GM18499 (cell line): ENCODE measurements around the gene CSRP2.

Source experiments
- ATAC-seq: cut with Tn5 transposase; IDR thresholded peaks from one replicate; pipeline ENCODE4 v1.9.1; 2021; ENCODE audit warnings: moderate number of reproducible peaks; ENCODE audit not compliant: insufficient read depth, unreplicated experiment

Gene CSRP2

GRCh38 chr12:76878899-76879709, at the start of gene CSRP2:
CSRP2 (minus strand) TSS chr12:76879019; CDS start chr12:76866260, 12,759 bp downstream.
- peak; percentile 55 for ATAC-seq

DNA sequence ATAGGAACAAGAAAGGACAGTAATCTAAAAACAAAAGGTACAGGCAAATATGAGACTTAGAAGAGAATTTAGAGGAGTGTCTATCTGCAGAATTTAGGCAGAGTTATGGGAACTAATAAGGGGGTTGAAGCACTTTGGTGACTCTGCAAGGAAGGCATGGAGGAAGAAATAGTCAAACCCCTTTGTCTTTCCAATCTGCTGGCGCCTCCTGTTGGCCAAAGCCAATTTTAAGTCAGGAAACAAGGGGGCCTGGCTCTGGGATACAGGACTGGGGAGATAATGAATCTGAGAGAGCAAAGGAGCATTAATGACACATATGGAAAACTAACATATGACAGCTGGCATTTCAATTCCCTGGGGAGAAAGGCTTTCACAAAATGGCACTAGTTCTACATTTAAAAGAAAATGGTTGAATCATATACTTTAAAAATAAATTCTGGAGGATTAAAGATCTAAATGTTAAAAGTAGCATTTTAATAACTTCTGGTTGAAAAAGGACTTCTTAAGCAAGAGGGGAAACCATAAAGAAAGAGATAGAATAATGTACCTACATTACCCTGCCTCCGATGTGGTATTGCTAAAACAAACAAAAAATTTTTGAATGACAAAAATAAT, 48.5 kb upstream of the CSRP2 start:
- no peak for ATAC-seq

- ATAC-seq: no peak
Observed at GRCh38 chr12:76925135-76925534, 46.3 kb upstream of the CSRP2 start.

DNA sequence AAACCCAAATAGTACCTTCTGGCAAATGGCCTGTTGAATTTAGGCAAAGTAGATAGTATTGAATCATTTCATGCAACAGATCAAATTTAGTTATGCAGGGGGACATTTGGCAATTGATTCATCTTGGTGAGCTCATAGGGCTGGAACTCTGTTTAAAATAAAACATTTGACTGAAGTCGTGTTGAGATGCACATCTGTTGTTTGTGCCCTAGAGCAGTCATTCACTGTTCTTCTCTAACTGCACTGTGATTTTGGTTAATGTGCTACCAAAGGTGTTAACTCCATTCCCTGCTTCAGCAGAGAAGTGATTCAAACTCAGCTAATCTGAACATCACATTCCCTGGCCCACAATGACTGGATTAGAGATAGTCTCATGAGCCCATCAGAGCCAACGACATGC, 44.0 kb upstream of the CSRP2 start:
- ATAC-seq: no peak

DNA sequence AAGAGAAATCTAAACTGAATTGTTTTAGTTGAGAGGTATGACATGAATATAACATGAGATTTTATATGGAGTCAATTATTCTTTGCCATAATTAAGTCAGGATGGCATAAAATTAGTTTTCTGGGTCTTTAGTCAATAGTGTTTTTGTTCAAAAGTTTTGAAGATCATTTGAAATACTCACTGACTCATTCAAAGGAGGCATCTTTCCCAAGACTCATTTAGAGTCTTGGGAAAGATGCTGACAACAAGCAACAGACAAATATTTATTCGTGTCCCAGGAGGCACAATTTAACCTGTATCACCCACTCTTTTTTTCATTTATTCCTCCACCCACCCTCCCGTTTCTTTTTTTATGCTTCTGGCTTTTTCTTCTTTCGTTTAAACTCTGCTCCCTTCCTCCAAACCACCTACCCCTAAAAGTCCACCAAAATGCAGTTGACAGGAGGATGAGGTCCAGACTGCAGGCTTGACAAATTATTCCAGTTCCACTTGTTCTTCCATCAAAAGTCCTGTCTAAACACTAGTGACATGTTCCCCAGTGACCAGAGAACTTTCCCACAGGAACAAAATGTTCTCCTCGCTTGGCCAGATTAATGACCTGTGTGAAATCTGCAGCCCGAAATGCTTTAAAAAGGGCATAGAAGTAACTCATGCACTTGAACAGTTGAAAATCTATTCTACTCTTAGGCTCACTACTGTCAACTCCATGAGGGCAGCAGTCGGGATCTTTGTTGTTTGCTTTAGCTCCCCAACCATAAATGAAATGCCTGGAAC, 43.3 kb upstream of the CSRP2 start:
- ATAC-seq: no peak

GRCh38 chr12:76921100-76921471, 42.3 kb upstream of the CSRP2 start:
- ATAC-seq: no peak

DNA sequence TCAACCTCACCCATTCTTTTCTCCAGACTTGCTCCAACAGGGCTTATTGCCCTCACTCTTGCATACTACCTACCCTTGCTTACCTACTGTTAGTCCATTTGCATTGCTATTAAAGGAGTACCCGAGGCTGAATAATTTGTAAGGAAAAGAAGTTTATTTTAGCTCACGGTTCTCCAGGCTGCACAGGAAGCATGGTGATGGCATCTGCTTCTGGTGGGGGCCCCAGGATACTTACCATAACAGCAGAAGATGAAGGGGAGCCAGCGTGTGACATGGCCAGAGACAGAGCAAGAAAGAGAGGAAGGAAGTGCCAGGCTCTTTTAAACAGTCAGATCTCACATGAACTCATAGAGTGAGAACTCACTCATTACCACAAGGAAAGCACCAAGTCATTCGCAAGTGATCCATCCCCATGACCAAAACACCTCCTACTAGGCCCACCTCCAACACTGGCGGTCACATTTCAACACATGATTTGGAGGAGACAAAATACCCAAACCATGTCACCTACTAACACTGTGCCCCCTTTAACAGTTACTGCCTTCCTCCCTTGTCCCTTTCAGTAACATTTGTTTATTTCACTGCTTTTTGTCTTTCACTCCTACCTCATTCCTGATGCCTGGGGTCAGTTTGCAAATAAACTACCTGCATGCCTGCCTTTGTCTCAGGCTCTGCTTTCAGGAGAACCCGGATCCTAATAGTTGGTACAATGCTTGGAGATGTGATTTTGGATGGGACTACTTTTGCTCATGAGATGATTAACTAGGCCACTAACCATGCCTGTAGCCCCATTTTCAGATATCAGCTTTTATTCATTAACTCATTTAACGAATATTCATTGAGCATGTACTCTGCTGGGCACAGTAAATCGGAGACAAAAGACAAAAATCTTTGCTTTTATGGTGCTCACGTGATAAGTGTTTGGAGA, 41.6 kb upstream of the CSRP2 start:
- ATAC-seq: peak; percentile 75

DNA sequence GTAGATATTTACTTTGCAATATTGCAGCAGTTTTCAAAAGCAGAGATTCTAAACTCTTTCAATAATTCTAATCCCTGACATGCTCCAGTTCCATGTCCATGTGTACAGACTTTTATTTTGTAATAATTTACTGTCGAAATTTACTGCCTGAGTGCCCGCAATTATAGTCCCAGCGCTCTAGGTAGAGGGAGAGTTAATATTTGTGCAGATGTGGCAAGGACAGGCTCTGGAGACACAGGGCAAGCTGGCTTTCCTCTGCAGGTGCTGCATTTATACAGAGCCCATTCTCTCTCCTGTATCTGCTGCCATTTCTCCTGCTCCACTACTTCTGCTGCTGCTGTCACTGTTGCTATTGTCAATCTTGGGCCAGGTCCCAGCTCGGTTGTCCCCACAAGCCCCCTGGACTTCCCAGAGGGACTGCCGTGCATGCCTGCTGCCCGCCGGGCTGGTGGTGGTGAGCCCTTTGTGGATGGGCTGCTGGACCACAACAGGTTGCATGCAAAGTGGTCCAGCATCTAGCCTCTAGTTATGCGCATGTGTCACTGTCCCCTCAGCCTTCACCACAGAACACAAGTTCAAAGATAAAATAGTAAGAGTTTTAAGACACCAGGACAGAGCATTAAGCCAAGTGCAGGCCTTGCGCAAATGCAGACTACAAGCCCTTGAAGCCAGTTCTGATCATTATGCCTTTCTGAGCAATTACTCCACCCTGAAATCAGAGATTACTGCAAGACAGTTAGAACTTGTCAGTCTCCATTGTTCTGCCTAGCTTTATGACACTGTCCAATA, 40.8 kb upstream of the CSRP2 start:
- no peak for ATAC-seq

- ATAC-seq: no peak
Observed at GRCh38 chr12:76916170-76916540, 37.3 kb upstream of the CSRP2 start.

DNA sequence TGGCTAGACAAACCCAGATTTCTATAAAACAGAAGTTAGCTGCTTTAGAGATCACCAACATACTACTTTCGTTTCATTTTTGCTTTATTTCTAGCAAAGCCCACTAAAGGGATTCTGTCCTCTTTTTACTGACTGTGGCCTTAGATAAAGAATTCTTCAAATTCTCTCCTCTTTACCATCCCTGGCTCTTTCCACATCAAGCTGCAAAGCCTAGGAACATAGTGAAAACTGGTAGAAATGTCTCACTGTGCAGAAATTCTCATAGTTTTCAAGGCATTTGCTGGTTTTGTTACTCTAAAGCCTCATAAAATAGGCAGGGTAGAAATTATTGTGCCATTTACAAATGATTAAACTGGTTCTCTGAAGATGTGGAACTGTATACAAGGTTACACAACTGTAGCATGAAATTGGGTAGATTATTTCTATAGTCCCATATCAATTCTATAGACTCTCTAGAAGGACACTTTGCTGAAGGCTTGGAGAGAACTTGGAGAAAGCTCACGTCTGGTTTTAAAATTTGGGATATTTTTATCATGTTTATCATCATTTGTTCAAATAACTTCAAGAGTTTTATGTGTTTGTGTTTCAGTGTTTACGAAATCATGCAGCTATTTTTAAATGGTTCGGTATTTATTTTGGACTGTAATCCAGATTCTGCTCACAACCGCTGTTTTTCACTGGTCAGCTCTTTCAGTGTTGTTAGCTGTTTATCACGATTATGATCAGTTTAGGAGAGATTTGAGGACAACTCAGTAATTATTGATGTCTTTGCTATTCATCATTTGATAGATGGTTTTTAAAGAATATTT, 36.7 kb upstream of the CSRP2 start:
- ATAC-seq: no peak

DNA sequence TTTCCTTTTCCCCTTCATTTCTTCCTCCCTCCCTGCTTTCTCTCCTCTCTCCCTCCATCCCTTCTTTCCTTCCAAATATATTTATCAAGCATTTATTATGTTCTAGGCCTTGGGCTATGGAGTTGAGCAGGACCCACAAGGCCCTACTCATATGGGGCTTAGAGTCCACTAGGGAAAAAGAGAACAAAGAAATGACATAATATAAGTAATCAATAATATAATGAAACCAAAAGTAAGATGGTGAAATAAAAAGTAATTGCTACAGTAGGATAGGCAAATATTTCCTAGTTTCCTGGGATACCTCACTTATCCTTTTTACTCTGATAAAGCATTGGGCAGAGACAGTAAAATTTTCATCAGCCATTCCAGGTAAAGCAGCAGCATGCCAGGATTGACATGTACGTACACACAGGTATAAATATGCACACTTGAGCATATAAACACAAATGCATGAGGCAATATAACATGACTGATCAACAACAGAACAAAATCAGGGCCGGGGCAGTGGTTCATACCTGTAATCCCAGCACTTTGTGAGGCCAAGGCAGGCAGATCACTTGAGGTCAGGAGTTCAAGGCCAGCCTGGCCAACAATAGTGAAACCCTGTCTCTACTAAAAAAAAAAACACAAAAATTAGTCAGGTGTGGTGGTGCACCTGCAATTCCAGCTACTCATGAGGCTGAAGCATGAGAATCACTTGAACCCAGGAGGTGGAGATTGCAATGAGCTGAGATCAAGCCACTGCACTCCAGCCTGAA, 35.5 kb upstream of the CSRP2 start:
- ATAC-seq: no peak

GRCh38 chr12:76909290-76909689, 30.5 kb upstream of the CSRP2 start:
- no peak for ATAC-seq

- no peak for ATAC-seq
Observed at GRCh38 chr12:76908303-76909017, 29.6 kb upstream of the CSRP2 start.

DNA sequence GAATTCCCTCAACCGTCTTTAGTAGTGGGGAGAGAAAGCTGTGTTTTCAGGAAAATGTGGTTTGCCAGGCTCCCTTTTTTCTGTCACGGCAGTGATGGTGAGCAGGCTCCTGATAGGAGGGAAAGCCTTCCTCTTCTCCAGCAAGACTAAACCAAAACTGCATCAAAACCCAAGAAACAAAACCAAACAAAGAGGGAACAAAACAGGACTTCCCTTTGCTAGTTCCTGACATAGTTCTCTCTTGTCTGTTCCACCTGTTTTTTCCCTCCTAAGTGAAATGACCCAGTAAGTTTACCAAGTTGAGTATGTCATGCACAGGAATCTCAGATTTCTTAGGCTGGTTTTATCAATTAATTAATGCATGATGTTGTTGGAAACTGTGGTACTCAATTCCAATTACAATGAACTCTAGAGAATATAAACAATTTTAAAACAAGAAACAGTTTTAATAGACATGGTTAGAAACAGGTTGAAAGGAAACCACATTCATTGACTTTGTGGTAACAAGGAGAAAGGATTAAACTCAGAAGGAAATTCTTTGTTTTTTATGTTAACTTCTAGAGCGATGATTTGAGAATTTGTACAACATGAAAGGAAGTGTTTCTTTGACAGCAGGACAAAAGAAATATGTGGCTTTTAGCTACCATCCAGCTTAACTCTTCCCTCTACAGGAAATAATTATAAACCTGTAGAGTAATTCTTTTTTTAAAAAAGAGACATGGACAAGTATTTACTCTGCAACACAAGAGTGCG, 23.0 kb upstream of the CSRP2 start:
- no peak for ATAC-seq

- ATAC-seq: no peak
Observed at GRCh38 chr12:76899522-76899921, 20.7 kb upstream of the CSRP2 start.

DNA sequence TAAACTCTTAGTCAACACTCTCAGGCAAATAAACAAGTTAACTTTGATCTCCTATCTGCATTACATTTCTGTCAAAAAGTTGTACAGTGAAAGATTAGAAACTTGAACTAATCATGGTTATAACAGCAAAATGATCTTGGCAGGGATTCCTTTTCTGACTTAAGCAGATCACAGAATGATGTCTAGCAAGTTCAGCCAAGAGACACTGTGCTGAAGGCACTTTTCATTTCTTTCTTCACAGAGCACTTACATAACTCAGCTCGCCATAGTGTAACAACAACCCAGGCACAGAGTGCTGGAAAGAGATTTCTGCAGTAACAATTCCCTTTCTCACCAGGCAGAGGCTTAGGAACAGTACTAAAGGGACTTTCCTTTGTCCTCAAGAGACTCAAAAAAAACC, 19.6 kb upstream of the CSRP2 start:
- no peak for ATAC-seq

GRCh38 chr12:76896274-76896673, 17.5 kb upstream of the CSRP2 start:
- no peak for ATAC-seq
